ENCODE results near the gene POPDC3. TPM values are rescaled to one million over a fixed set of nuclear protein-coding genes. Genes with fewer than 3 reads are reported as not detected.

POPDC3 gene
- polyA plus RNA-seq, 1 donor from 2014 or later = not detected

GRCh38 chr6:105138141-105138540 lies 41.7 kb downstream of the POPDC3 start:
- H3K9ac ChIP-seq (ENCODE audit: low read length) = no peak overlapping the region
- no peak overlapping the region for H3K4me2 ChIP-seq (ENCODE audit: low read length)
- peaks cover 27% of the 10 kb centered on the region for H3K27me3 ChIP-seq (ENCODE audit: insufficient read depth, low read depth, low read length)
- no peaks in the 10 kb centered on the region for H3F3A ChIP-seq (ENCODE audit: insufficient read depth, low read length, poor library complexity, severe bottlenecking)
- H3K27ac ChIP-seq (ENCODE audit: low read length) = no peak overlapping the region
- TF ChIP-seq MXI1 (conservative IDR thresholded peaks at IDR 0.05; ENCODE audit: poor library complexity, severe bottlenecking) (no peak), SMC3 (conservative IDR thresholded peaks at IDR 0.05; ENCODE audit: poor library complexity) (no peak), RAD21 (conservative IDR thresholded peaks at IDR 0.05) (no peak), POLR2AphosphoS5 (IDR thresholded peaks at IDR 0.05) (no peak), EZH2 (IDR thresholded peaks at IDR 0.05; ENCODE audit: borderline replicate concordance, insufficient read depth, low read length, poor library complexity, severe bottlenecking) (no peak), EP300 (conservative IDR thresholded peaks at IDR 0.05; ENCODE audit: poor library complexity, severe bottlenecking) (no peak), TAF1 (IDR thresholded peaks at IDR 0.05; ENCODE audit: low read depth) (no peak)
- TF ChIP-seq, protein P1, sequence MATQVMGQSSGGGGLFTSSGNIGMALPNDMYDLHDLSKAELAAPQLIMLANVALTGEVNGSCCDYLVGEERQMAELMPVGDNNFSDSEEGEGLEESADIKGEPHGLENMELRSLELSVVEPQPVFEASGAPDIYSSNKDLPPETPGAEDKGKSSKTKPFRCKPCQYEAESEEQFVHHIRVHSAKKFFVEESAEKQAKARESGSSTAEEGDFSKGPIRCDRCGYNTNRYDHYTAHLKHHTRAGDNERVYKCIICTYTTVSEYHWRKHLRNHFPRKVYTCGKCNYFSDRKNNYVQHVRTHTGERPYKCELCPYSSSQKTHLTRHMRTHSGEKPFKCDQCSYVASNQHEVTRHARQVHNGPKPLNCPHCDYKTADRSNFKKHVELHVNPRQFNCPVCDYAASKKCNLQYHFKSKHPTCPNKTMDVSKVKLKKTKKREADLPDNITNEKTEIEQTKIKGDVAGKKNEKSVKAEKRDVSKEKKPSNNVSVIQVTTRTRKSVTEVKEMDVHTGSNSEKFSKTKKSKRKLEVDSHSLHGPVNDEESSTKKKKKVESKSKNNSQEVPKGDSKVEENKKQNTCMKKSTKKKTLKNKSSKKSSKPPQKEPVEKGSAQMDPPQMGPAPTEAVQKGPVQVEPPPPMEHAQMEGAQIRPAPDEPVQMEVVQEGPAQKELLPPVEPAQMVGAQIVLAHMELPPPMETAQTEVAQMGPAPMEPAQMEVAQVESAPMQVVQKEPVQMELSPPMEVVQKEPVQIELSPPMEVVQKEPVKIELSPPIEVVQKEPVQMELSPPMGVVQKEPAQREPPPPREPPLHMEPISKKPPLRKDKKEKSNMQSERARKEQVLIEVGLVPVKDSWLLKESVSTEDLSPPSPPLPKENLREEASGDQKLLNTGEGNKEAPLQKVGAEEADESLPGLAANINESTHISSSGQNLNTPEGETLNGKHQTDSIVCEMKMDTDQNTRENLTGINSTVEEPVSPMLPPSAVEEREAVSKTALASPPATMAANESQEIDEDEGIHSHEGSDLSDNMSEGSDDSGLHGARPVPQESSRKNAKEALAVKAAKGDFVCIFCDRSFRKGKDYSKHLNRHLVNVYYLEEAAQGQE (IDR thresholded peaks at IDR 0.05; ENCODE audit: borderline replicate concordance) = no peak
- TF ChIP-seq, protein P2, sequence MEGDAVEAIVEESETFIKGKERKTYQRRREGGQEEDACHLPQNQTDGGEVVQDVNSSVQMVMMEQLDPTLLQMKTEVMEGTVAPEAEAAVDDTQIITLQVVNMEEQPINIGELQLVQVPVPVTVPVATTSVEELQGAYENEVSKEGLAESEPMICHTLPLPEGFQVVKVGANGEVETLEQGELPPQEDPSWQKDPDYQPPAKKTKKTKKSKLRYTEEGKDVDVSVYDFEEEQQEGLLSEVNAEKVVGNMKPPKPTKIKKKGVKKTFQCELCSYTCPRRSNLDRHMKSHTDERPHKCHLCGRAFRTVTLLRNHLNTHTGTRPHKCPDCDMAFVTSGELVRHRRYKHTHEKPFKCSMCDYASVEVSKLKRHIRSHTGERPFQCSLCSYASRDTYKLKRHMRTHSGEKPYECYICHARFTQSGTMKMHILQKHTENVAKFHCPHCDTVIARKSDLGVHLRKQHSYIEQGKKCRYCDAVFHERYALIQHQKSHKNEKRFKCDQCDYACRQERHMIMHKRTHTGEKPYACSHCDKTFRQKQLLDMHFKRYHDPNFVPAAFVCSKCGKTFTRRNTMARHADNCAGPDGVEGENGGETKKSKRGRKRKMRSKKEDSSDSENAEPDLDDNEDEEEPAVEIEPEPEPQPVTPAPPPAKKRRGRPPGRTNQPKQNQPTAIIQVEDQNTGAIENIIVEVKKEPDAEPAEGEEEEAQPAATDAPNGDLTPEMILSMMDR (IDR thresholded peaks at IDR 0.05; ENCODE audit: poor library complexity, severe bottlenecking) = no peak
- no peak overlapping the region for H2AFZ ChIP-seq (ENCODE audit: low read depth, low read length)
- H3K36me3 ChIP-seq (ENCODE audit: insufficient read depth, low read length) = no peaks in the 10 kb centered on the region
- H3K9me3 ChIP-seq (ENCODE audit: low read length) = no peaks in the 10 kb centered on the region
- H3K9me2 ChIP-seq (ENCODE audit: insufficient read depth, low read length) = no peaks in the 10 kb centered on the region
- no peaks in the 10 kb centered on the region for H3K79me2 ChIP-seq (replicated peaks; ENCODE audit: insufficient read depth, low read length)
- H4K20me1 ChIP-seq (ENCODE audit: insufficient read depth) = no peaks in the 10 kb centered on the region
- H3K4me3 ChIP-seq (ENCODE audit: low read length) = no peak overlapping the region

DNA sequence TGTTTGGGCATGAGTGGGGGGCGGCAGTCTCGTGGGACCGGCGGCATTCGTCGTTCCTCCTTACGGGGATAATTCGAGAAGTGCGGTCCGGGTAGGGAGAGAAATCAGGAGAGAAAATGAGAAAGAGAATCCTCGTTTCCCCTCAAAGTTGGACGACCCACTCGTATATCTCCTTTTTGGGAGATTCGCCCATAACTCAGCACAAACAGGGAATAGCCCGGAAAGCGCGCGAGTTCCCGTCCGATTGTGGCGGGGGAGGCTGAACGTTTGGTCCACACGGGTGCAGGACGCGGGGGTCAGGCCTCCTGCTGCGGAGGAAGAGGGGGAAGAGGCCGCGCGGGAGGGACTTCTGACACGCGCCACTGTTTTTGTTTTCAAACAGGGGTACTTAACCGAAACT lies 42.4 kb downstream of the POPDC3 start:
- no peak overlapping the region for H2AFZ ChIP-seq (ENCODE audit: low read depth, low read length)
- no peaks in the 10 kb centered on the region for H3K79me2 ChIP-seq (replicated peaks; ENCODE audit: insufficient read depth, low read length)
- H3K9ac ChIP-seq (ENCODE audit: low read length) = peak overlapping the region; percentile 29
- H3K27me3 ChIP-seq (ENCODE audit: insufficient read depth, low read depth, low read length) = peaks cover 27% of the 10 kb centered on the region
- H3K9me3 ChIP-seq (ENCODE audit: low read length) = no peaks in the 10 kb centered on the region
- peak overlapping the region; percentile 86 for H3K4me3 ChIP-seq (ENCODE audit: low read length)
- H3F3A ChIP-seq (ENCODE audit: insufficient read depth, low read length, poor library complexity, severe bottlenecking) = no peaks in the 10 kb centered on the region
- no peak overlapping the region for H3K27ac ChIP-seq (ENCODE audit: low read length)
- no peak overlapping the region for H3K4me2 ChIP-seq (ENCODE audit: low read length)
- TF ChIP-seq TAF1 (IDR thresholded peaks at IDR 0.05; ENCODE audit: low read depth) = no peak
- no peak for TF ChIP-seq SMC3 (conservative IDR thresholded peaks at IDR 0.05; ENCODE audit: poor library complexity)
- TF ChIP-seq RAD21 (conservative IDR thresholded peaks at IDR 0.05) = no peak
- no peak for TF ChIP-seq EP300 (conservative IDR thresholded peaks at IDR 0.05; ENCODE audit: poor library complexity, severe bottlenecking)
- TF ChIP-seq MXI1 (conservative IDR thresholded peaks at IDR 0.05; ENCODE audit: poor library complexity, severe bottlenecking) = no peak
- TF ChIP-seq EZH2 (IDR thresholded peaks at IDR 0.05; ENCODE audit: borderline replicate concordance, insufficient read depth, low read length, poor library complexity, severe bottlenecking) = no peak
- TF ChIP-seq, protein P2 (IDR thresholded peaks at IDR 0.05; ENCODE audit: poor library complexity, severe bottlenecking) = no peak
- no peak for TF ChIP-seq POLR2AphosphoS5 (IDR thresholded peaks at IDR 0.05)
- TF ChIP-seq, protein P1 (IDR thresholded peaks at IDR 0.05; ENCODE audit: borderline replicate concordance) = no peak
- no peaks in the 10 kb centered on the region for H3K36me3 ChIP-seq (ENCODE audit: insufficient read depth, low read length)
- H3K9me2 ChIP-seq (ENCODE audit: insufficient read depth, low read length) = no peaks in the 10 kb centered on the region
- H4K20me1 ChIP-seq (ENCODE audit: insufficient read depth) = no peaks in the 10 kb centered on the region
